Muscle of back (tissue), 11 donors: ENCODE measurements around the gene CMIP. TPM values are rescaled to one million over a fixed set of nuclear protein-coding genes. Genes with fewer than 3 reads are reported as not detected.
A peak's percentile ranks its signal among the peaks of the same experiment; 100 is the strongest.

ENCODE experiments used
- DNase-seq, 3 donors: peaks; one replicate each; pipeline versions ENCODE4 v3.0.0 to v3.0.0-alpha.2; 2013
- polyA plus RNA-seq, 10 donors: library from polyadenylated mRNA; unstranded; fragments of 120-200 nt; gene quantifications; one replicate each; pipeline ENCODE4 v1.2.1, GENCODE V29; 2013; ENCODE audit not compliant: insufficient read length in 10 of 10

Gene CMIP
- polyA plus RNA-seq, 10 donors: 12.9 to 24.2 (median 16.3) TPM

DNA sequence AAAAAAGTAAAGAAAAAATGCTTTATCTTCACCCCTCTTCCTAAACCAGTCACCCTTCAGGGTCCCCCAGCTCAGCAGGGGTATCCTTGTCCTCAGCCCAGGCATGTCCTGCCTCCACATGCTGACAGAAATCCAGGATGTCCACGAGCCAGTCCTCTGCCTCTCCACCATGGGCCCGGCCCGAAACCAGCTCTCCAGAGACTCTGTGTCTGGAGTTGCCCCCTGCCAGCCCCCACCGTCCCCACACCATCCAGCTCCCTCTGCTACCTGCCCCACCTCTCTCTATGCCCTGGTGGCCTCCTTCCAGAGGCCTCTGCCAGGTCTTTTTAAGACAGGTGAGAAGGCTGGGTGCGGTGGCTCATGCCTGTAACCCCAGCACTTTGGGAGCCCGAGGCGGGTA lies 268.1 kb downstream of the CMIP start:
- DNase-seq: no peak

DNA sequence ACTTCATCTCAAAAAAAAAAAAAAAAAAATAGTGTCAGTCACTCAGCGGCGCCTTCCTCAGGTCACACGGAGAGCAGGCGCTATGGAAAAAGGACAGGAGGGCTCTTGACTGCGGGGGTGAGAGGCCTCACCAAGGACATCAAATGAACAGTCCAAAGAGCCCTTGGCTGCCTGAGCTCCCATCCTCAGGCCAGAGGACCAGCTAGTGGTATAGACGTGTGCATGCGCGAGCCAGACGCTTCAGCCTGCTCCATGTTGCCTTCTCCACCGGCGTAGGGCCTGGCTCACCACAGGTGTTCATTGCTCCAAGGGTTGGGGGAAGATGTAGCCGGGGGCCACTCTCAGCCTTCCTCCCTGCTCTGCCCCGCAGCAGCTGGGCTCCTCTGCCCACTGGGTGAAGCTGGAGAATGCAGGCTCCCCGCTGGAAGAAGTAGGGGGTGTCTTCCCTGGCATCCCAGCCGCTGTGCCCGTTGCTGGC lies 268.7 kb downstream of the CMIP start:
- no peak for DNase-seq

DNA sequence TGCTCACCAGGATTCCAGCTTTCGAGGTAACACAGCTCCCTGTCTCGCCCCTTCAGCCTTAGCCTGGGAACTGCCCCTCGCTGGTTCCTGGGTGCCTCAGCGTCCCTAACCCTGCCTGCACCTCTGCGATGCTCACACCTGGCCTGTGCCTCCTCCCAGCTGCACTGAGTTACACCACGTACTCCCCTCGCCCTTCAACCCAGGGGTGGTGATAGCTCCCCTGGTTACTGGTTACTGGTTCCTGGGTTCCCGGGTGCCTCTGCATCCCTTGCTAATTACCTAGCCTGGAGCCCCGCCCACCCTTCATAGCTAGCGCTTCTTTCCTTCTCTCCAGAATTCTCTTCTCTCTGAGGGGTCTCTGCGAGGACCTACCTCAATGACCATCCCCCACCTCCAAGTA lies 269.2 kb downstream of the CMIP start:
- no peak for DNase-seq

DNA sequence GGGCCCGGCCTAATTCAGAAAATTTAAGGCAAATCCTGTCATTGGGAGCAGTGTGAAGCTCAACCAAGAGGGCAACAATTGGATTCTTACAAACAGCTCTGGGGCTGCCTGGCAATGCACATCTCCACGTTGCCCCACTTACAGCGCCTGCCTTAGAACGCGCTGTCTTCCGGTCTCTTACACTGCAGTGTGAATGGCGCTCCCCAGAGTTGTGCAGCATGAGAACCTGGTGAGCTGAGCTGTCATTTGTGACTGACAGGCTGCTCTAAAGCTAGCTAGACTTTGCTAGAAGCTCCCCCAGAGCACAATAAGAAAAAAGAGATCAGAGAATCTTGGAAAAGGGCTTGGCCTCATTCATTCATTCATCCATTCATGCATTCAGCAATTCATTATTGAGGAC lies 270.0 kb downstream of the CMIP start:
- no peak for DNase-seq

DNA sequence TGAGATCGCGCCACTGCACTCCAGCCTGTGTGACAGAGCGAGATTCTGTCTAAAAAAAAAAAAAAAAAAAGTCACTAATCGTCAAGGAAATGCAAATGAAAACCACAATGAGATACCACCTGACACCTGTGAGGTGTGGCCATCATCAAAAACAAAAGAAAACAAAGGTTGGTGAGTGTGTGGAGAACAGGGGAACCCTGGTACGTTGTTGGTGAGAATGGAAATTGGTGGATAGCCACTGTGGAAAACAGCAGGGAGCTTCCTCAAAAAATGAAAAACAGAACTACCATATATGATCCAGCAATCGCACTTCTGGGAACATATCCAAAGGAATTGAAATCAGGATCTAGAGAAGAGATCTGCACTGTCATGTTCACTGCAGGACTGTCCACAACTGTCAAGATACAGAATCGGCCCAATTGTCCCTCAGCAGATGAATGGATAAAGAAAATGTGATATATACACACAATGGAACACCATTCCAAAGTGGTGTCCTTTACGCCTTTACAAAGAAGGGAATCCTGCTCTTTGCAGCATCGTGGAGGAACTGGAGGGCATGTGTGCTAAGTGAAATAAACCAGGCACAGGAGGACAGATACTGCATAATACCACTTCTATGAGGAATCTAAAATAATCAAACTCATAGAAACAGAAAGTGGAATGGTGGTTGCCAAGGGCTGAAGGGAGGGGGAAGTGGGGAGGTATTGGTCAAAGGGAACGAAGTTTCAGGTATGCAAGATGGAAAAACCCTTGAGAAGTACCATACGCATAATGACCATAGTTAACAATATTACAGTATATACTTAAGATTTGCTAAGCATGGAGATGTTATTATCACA lies 271.0 kb downstream of the CMIP start:
- no peak for DNase-seq

DNA sequence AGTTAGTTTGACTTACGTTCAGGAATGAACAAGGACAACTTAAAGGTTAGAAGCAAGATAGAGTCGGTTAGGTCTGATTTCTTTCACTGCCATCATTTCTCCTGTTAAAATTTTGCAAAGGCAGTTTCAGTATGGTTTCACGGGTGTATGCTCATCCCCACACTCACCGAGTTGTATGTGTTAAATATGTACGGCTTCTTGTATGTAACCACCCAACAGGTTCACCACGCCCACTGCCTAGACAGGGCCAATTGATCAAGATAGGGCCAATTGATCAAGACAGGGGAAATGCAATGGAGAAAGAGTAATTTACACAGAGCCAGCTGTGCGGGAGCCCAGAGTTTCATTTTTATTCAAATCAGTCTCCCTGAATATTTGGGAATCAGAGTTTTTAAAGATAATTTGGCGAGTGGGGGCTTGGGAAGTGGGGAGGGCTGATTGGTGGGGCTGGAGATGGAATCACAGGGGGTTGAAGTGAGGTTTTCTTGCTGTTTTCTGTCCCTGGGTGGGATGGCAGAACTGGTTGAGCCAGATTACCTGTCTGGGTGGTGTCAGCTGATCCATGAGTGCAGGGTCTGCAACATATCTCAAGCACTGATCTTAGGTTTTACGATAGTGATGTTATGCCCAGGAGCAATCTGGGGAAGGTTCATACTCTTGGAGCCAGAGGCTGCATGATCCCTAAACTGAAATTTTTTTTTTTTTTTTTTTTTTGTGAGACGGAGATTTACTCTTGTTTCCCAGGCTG lies 272.0 kb downstream of the CMIP start:
- DNase-seq: no peak

DNA sequence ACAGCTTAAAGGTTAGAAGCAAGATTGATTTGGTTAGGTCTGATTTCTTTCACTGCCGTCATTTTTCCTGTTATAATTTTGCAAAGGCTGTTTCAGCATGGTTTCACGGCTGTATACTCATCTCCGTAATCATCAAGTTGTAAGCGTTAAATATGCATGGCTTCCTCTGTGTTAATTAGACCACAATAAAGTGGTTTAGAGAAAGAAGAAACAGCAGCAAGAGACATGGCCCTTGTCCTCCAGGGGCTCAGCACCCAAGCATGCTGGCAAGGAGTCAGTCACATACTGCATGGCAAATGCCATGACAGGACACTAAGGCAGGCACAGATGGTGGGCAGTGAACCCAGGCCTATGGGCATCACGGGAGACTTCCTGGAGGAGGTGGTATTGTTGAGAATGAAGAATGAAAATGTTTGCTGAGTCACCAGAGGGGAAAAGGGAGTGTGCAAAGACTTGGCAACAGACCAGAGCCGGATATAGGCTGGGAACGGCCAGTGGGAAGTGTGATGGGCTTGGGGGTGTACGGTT lies 273.1 kb downstream of the CMIP start:
- DNase-seq: no peak

DNA sequence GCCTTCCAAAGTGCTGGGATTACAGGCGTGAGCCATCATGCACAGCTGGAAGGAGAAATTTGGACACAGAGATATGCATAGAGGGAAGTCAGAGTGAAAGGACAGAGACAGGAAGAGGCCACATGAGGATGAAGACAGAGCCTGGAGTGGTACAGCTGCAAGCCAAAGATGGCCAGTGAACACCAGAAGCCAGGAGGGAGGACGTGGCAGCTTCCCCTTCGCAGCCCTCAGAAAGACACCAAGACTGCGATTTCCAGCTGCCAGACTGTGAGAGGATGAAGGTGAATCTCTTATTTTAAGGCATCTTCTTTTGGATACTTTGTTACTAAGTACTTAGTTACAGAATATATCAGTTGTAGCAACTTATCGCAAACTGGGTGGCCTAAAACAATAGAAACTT lies 274.0 kb downstream of the CMIP start:
- DNase-seq: peak in 1 of 3 donors; percentile 29

DNA sequence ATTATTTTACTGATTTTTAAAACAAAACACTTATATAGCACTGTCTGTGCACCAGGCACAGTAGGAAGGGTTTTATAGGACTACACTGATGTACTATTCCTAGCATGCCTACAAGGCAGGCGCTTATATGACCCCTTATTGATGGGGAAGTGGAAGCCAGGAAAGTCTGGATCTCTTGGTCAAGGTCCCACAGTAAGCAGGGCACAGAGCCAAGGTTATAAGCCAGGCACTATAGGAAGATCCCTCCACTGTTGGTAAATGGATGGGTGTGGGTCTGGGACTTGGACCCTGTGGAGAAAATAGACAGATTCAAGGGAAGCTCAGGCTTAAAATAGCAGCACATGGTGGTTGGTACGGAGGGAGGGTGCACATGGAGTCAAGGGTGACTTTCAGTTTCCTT lies 275.4 kb downstream of the CMIP start:
- no peak for DNase-seq

DNA sequence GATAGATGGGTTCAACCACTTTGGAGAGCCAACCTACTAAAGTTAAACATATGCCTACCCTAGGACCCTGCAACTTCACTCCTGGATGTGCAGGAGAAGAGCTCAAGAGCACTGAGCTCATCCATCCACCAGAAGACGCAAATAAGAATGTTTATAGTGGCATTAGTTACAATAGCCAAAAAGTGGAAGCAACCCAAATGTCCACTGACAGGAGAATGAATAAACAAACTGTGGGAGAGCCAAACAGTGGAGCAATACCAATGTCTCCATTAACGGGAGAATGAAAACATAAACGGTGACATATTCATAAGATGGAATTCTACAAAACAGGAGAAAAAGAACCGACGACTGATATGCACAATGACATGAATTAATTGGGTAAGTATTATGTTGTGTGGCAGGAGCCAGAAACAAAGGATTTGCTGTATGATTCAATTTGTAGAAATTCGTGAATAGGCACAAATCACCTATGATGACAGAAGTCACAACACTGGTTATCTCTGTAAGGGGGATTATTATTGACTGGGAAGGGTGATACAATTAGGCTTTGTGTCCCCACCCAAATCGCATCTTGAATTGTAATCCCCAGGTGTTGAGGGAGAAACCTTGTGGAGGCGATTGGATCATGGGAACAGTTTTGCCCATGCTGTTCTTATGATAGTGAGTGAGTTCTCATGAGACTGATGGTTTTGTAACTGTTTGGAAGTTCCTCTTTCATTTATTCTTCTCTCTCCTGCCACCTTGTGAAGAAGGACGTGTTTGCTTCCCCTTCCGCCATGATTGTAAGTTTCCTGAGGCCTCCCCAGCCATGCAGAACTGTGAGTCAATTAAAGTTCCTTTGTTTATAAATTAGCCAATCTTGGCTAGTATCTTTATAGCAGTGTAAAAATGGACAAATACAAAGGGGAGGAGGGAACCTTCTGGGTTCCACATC lies 276.6 kb downstream of the CMIP start:
- DNase-seq: no peak

DNA sequence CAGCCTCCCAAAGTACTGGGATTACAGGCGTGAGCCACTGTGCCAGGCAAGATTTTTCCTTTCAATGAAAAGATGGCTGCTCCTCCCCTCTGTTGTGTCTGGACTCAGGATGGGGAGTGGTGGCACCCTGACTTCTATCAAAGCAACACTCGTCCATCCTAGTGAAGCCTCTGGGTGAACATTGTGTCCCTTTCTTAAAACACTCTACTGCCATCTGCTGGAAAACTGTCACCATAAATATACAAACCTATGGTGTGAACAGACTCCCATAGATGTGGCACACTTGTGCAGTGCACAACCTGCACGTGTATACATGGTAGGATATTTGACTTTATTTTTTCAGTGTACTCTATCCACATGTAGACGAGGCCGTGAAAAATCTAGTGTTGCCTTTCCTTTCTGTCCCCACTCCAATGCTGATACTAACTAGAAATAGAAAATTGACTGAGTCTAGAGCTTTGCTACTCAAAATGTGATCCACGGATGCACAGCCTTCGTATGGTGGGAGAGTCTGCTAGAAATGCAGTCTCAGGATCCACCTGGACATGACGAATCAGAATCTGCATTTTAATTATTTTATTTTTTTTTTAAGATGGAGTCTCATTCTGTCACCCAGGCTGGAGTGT lies 278.6 kb downstream of the CMIP start:
- peak; percentile 70 to 88 (median 80) for DNase-seq

DNA sequence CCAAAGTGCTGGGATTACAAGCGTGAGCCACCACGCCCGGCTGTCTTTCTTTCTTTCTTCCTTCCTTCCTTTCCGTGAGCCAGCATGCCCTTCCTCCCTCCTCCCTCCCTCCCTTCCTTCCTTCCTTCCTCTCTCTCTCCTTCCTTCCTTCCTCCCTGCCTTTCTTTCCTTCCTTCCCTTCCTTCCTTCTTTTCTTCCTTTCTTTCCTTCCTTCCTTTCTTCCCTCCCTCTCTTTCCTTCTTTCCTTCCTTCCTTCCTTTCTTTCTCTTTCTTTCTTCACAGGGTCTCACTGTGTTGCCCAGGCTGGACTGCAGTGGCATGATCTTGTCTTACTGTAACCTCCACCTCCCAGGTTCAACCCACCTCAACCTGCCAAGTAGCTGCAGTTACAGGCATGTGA lies 283.8 kb downstream of the CMIP start:
- DNase-seq: no peak

DNA sequence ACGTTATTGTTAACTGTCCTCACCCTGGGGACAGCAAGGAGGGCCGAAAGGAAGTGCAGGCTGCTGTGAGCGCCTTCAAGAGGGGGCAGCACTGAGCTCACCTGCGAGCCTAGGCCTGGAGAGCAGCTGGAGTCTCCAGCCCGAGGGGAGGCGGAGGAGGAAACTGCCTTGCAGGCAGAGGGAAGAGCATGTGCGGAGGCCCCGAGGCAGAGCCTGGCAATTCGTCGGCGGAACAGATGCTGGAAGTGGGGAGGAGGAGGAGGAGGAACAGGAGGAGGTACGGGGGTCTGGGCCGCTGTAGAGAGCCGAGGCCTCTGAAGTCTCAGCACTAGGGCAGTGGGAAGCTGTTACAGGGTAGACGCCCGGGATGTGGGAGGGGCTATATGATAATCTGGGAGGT lies 284.8 kb downstream of the CMIP start:
- DNase-seq: peak in 1 of 3 donors; percentile 42

DNA sequence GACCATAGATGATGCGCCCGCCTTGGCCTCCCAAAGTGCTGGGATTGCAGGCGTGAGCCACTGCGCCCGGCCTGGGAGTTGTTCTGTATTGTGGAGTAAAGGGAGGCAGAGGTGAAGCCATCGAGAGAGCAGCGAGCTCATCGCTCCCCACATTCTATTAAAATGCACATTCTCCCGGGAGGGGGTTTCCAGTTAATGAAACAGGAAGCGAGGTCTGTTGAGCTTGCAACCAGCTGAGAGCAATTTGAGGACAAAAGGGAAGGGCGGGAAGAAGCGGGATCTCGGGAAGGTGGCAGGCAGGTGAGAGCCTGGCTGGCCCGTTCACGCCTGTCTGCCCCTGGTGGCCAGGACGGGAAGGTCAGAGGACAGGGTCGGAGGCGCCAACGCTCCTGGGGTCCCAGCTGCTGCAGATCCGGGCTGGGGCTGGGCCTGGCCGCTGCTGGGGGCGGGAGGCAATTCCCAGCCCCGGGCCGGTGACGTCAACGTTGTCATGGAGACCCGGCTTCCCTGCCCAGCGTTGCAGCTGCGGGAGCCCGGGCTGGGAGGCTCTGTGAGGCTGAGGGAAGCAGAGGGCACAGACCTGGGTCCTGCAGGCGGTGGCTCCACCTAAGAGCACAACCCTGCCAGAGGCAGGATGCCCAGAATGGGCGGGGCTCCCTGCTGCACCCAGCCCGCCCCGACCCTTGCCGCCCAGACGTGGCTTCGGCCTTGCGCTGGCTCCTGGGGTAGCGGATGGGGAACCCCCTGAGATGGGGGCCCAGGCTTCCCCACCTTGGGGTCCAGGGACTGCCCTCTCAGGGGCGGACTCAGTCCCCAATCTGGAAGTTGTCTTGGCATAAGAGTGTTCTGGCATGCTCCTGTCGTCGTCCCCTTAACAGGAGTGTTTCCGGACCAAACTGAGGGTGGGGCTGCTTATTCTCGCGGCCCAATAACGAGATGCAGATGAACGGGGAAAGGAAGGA lies 285.8 kb downstream of the CMIP start:
- DNase-seq: peak; percentile 78 to 96 (median 89)

DNA sequence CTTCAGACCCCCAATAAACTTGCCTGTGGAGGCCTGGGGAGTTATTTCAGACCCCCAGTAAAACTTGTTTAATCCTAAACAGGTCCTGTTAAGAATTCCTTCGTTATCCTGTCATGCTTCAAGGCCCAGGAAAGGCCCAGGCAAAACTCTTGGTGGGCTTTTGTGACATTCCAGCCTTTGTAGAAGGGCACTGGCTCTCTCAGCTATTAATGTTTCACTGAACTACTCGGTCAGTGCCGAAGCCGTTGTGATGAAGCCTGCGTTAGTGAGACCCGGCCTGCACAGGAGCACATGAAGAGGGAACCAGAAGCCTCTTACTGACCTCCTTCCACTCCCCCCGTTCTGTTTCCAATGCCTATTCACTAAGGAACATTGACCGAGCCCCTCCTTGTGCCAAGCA lies 287.0 kb downstream of the CMIP start:
- no peak for DNase-seq

DNA sequence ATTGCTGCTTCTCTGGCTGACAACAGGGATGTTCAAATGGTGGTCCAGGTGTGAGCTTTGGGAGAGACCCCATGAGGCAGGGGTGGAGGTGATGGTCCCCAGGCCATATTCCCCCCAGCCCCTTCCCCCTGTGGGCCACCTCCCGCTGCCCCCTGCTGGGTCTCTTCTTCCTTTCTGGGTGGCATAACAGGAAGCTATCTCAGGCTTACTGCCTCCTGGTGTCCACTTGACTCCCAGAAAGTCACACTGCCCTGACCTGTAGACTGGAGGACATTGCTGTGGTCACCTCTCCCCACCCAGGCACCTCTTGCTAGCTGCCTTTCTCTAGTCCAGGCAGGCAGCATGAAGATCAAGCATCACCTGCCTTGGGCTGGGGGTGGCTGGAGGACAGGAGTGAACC lies 288.1 kb downstream of the CMIP start:
- no peak for DNase-seq

DNA sequence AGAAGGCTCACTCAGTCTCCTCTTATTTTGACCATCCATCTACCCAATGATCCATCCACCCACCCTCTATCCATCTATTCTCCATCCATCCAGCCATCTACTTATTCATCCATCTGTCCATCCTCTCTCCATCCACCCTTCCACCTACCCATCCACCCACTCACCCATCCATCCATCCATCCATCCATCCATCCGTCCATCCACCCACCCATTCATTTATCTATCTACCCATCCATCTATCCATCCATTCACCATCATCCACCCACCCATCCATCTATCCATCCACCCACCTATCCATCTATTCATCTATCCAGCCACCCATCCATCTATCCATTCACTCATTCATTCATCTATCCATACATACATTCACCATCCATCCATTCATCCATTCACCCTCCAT lies 288.7 kb downstream of the CMIP start:
- no peak for DNase-seq

DNA sequence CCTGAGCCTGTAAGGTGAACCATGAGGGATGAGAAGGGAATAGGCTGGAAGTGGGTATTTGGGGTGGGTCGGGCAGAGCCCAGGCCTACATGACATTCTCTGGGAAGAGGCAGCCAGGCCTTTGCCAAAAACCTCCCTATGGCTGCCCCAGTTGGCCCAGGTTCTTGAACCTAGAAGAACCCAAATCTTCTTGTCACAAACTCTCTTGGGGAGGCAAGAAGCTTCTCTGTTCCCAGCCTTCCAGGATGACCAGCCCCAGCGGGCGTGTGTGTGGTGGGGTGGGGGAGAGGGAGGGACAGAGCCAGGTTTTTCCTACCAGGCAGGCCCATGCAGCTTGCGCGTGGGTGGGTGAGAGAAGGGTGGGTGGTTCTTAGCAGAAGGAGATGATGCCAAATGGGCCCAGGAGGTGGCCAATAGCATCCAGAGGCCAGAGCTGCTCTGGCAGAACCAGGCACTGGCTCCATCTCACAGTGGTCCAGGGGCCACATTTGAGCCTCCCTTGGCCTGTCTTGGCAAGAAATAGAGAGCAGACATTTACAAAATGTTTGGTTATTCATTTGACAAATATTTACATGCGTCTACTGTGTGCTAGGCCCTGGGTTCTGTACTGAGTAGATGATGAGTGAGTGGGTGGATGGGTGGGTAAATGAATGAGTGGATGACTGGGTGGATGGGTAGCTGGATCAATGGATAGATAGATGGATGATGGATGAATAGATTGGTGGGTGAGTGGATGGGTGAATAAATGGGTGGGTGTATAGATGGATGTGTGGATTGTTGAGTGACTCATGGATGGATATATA lies 290.2 kb downstream of the CMIP start:
- no peak for DNase-seq

DNA sequence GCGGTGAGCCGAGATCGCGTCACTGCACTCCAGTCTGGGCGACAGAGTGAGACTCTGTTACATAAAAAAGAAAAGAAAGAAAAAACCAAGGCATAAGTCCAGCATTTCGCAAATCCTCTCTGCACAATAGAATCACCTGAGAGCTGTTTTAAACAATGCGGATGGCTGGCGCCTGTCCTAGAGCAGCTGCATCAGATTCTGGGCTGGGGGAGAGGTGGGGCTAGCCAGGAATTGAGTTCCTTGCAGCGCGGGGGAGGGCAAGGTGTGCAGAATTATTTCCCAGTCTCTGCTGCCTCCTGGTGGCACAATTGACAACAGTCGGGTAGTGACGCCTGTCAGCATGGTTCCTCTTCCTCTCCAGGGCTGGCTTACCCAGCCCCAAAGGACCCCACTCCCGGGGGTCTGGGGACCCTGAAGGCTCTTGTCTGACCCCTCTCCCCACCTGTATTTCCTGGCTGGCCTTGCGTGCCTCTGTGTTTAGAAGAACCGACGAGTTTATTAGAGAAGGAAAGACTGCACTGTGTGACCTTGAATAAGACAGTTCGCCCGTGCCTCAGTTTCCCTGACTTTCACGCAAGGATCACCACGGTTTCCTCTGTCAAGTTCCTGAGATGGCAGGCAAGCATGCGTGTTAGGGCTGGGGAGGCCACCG lies 293.4 kb downstream of the CMIP start:
- peak; percentile 67 to 86 (median 81) for DNase-seq
